Fibroblast of lung (primary cell): Measurements from ENCODE around the gene NR6A1. TPM values are rescaled to one million over a fixed set of nuclear protein-coding genes. Genes with fewer than 3 reads are reported as not detected.

ENCODE experiments used
- DNase-seq, 2 donors: peaks; one replicate each; pipeline versions ENCODE4 v3.0.0 to v3.0.0-alpha.2; 2010; ENCODE audit warnings: low read depth in 2 of 2
- H2AFZ ChIP-seq: 2 replicates; pipeline ENCODE4 v1.5.1; 2012; ENCODE audit warnings: low read length, control low read depth, inconsistent platforms
- H3K27ac ChIP-seq: 2 replicates; pipeline ENCODE4 v1.5.1; 2011; ENCODE audit warnings: low read length, control low read depth; ENCODE audit not compliant: insufficient read depth
- H3K27me3 ChIP-seq: 2 replicates; pipeline ENCODE4 v1.5.1; 2011; ENCODE audit warnings: mild to moderate bottlenecking, low read length; ENCODE audit not compliant: control insufficient read depth, insufficient read depth
- H3K36me3 ChIP-seq: 2 replicates; pipeline ENCODE4 v1.5.1; 2011; ENCODE audit warnings: low read length; ENCODE audit not compliant: control insufficient read depth, insufficient read depth
- H3K4me1 ChIP-seq: 2 replicates; pipeline ENCODE4 v1.5.1; 2011; ENCODE audit warnings: low read length; ENCODE audit not compliant: control insufficient read depth, insufficient read depth; ENCODE audit errors: extremely low read depth
- H3K4me2 ChIP-seq: 2 replicates; pipeline ENCODE4 v1.5.1; 2011; ENCODE audit warnings: low read length, control low read depth; ENCODE audit not compliant: insufficient read depth; ENCODE audit errors: extremely low read depth
- H3K4me3 ChIP-seq, 4 experiments: fragments of 200-600 bp in 1 of 4; sonication (generic) in 1 of 4; replicated peaks in 1 of 4; 2 replicates each; pipeline ENCODE4 v1.5.1; 2011 to 2016; ENCODE audit warnings: low read length in 4 of 4, low read depth in 3 of 4, mild to moderate bottlenecking in 3 of 4, control low read depth in 2 of 4, inconsistent platforms in 1 of 4, mixed read lengths in 1 of 4; ENCODE audit not compliant: insufficient read depth in 1 of 4; ENCODE audit errors: control extremely low read depth in 1 of 4
- H3K79me2 ChIP-seq: 2 replicates; pipeline ENCODE4 v1.5.1; 2012; ENCODE audit warnings: mild to moderate bottlenecking, low read length, inconsistent platforms; ENCODE audit not compliant: control insufficient read depth, insufficient read depth
- H3K9ac ChIP-seq: 2 replicates; pipeline ENCODE4 v1.5.1; 2011; ENCODE audit warnings: mild to moderate bottlenecking, low read length, control low read depth; ENCODE audit not compliant: insufficient read depth
- H3K9me3 ChIP-seq: 2 replicates; pipeline ENCODE4 v1.5.1; 2012; ENCODE audit warnings: low read depth, low read length; ENCODE audit not compliant: control insufficient read depth, insufficient read depth
- H4K20me1 ChIP-seq: 2 replicates; pipeline ENCODE4 v1.5.1; 2011; ENCODE audit warnings: low read length; ENCODE audit not compliant: control insufficient read depth, insufficient read depth; ENCODE audit errors: extremely low read depth
- CTCF ChIP-seq, 2 donors: IDR thresholded peaks in 1 of 2; conservative IDR thresholded peaks in 1 of 2; 1 replicate in 1 of 2; 2 replicates in 1 of 2; pipeline ENCODE4 v1.5.1; 2011 to 2012; ENCODE audit warnings: low read length in 2 of 2, control low read depth in 1 of 2, inconsistent platforms in 1 of 2, low read depth in 1 of 2, mild to moderate bottlenecking in 1 of 2
- EZH2 ChIP-seq: IDR thresholded peaks from 2 replicates; pipeline ENCODE4 v1.5.1; 2012; ENCODE audit warnings: low read length, control low read depth, mild to moderate bottlenecking; ENCODE audit errors: missing control alignments
- polyA plus RNA-seq, 2 donors: library from polyadenylated mRNA; depleted of rRNA in 1 of 2; stranded (reverse) in 1 of 2; unstranded in 1 of 2; fragments of >200 nt; gene quantifications; 2 replicates each; pipeline ENCODE4 v1.2.1, GENCODE V29; 2011 to 2012; ENCODE audit warnings: missing spikeins in 1 of 2
- total RNA-seq: library from RNA; depleted of rRNA; stranded (reverse); fragments of >200 nt; gene quantifications from 2 replicates; pipeline ENCODE4 v1.2.1, GENCODE V29; 2014

The NR6A1 gene
- total and polyA plus RNA-seq, 2 donors (not counting 1 experiment from before 2014, with no cell fraction given), result 0.07 to 0.50 TPM

GRCh38 chr9:124720429-124721108 is 50.5 kb downstream of the NR6A1 start:
- Histone ChIP-seq H3K27ac (no peak overlapping the region), H3K9ac (no peak overlapping the region), H3K9me3 (no peaks in the 10 kb centered on the region), H2AFZ (no peak overlapping the region), H3K79me2 (no peaks in the 10 kb centered on the region), H3K4me2 (no peak overlapping the region), H3K4me3 (no peak overlapping the region), H3K36me3 (no peaks in the 10 kb centered on the region), H4K20me1 (no peaks in the 10 kb centered on the region), H3K27me3 (no peaks in the 10 kb centered on the region), H3K4me1 (peaks cover 5% of the 10 kb centered on the region)
- TF ChIP-seq EZH2, result no peak
- TF ChIP-seq CTCF (conservative IDR thresholded peaks at IDR 0.05 in 1 of 2, IDR thresholded peaks at IDR 0.05 in 1 of 2; ENCODE audit: low read depth in 1 of 2, low read length in 2 of 2), result no peak
- DNase-seq, result no peak

GRCh38 chr9:124718928-124719327 is 52.2 kb downstream of the NR6A1 start:
- no peak for TF ChIP-seq CTCF (conservative IDR thresholded peaks at IDR 0.05 in 1 of 2, IDR thresholded peaks at IDR 0.05 in 1 of 2; ENCODE audit: low read depth in 1 of 2, low read length in 2 of 2)
- TF ChIP-seq EZH2, result no peak
- no peak overlapping the region for H3K4me2 ChIP-seq

GRCh38 chr9:124717597-124717996 is 53.5 kb downstream of the NR6A1 start:
- Histone ChIP-seq H3K36me3 (no peaks in the 10 kb centered on the region), H3K27ac (no peak overlapping the region), H3K4me2 (no peak overlapping the region), H3K9me3 (no peaks in the 10 kb centered on the region), H4K20me1 (no peaks in the 10 kb centered on the region), H3K79me2 (no peaks in the 10 kb centered on the region), H3K4me1 (peaks cover 3% of the 10 kb centered on the region), H3K4me3 (no peak overlapping the region), H3K9ac (no peak overlapping the region), H3K27me3 (no peaks in the 10 kb centered on the region), H2AFZ (no peak overlapping the region)
- no peak for TF ChIP-seq CTCF (conservative IDR thresholded peaks at IDR 0.05 in 1 of 2, IDR thresholded peaks at IDR 0.05 in 1 of 2; ENCODE audit: low read depth in 1 of 2, low read length in 2 of 2)
- no peak for TF ChIP-seq EZH2
- no peak for DNase-seq

More at GRCh38 chr9:124718928-124719327, 52.2 kb downstream of the NR6A1 start:
- Histone ChIP-seq H3K27ac (no peak overlapping the region), H3K9ac (no peak overlapping the region), H3K27me3 (no peaks in the 10 kb centered on the region), H3K79me2 (no peaks in the 10 kb centered on the region), H3K4me1 (peaks cover 3% of the 10 kb centered on the region), H2AFZ (no peak overlapping the region), H3K36me3 (no peaks in the 10 kb centered on the region), H4K20me1 (no peaks in the 10 kb centered on the region), H3K9me3 (no peaks in the 10 kb centered on the region), H3K4me3 (no peak overlapping the region)
- no peak for DNase-seq
